HG02852 (cell line): ENCODE measurements around the gene GIT1.

Source experiments
- ATAC-seq: cut with Tn5 transposase; IDR thresholded peaks from one replicate; pipeline ENCODE4 v1.9.1; 2021; ENCODE audit warnings: mild to moderate bottlenecking, moderate library complexity; ENCODE audit not compliant: unreplicated experiment

The GIT1 gene

DNA sequence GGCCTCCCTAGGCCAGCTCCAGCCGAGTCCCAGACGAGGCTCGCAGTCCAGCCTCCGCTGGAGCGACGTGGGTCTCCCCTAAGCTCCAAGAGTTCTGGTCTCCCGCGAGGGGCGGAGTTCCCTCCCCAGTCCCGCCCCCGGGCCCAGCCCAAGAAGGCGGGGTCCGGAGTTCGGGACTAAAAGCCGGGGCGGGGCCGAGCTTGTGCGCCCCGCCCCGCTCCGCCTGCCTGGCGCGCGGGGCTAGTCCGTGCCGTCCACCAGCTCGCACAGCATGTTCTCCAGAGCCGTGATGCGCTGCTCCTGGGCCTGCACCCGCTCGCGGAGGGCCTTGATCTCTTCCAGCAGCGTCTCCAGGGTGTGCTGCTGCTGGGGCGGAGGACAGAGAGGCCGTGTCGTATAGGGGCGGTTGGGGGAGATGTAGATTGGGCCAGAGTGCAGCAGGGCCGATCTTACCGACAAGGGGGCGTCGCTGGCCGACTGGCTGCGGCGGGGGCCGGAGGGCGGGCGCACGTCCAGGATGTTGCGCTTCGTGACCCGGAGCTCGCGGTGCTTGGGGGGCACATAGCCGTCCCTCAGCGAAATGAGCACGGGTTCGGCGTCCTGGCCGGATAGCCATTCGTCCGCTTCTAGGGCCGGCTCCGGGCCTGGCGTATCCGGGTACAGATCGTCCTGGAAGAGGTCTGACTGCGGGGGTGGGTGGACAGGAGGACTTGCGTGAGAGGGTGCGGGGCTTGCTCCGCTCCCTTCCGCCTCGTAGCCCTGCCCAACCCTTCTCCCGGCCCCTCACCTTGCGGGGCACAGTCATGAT, 26.2 kb upstream of the GIT1 start:
- ATAC-seq = peak; percentile 55

DNA sequence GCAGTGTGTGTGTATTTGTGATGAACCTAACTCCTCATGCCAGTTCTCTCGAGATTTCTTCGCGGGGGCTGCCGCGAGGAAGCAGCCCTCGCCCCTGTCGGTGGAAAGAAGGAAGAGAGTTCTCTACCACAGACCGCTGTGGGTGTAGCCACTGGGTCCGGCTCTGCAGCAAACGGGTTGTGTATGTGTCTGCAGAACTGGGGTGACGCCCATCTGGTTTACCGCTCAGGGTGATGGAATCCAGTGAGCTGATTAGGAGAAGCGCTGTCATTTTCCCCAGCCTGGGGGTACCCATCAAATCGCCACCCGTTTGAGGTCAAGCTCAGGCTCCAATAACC, 25.6 kb upstream of the GIT1 start:
- ATAC-seq = no peak

DNA sequence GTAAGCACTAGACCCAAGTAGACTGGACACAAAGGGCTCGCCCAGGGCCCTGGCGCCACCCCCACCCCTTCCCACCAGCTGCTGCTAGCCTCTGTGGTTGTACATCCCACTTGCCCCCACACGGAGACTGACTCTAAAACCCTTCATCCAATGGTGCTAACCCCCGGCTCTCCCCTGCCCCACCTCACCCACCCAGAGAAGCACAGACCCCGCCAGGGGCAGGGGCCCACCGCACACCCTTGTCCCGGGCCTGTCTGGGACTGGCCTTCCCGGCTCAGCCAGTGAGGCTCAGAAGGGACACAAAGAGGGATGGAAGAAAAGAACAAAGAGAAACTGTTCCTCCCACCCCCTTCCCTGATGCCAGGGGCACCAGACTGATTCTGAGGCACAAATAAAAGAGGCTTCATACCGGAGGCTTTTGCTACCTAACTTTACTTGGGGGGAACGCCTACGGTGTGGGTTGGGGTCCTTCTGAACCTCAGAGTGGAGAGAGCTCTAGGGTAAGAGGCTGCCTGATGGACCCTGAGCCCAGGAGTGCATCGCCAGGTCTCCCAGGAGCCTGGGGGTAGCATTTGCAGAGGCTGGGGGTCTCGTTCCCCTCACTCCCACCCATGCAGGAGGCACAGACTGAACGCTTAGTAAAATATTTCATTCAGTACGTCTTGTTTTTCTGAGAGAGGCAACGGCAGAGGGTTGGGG, 25.1 kb upstream of the GIT1 start:
- ATAC-seq = no peak

DNA sequence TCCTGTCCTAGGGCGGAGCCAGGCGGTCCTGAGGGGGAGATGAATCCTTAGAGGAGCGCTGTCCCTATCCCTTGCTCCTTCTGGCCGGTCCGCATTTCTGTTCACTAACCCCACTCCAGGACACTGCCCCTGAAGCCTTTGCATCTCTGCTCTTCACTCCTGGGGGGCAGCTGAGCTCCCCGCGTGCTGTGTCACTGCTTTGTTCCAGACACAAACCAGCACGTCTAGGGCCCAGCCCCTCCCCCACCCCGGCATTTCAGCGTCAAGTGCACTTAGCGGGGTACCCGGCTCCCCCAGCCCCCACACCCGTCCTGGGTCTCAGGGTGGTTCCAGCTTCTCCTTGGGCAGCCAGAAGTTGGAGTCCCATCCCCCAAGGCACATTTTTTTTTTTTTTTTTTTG, 24.4 kb upstream of the GIT1 start:
- ATAC-seq = no peak

GRCh38 chr17:29613352-29613837, 23.9 kb upstream of the GIT1 start:
- ATAC-seq = no peak

DNA sequence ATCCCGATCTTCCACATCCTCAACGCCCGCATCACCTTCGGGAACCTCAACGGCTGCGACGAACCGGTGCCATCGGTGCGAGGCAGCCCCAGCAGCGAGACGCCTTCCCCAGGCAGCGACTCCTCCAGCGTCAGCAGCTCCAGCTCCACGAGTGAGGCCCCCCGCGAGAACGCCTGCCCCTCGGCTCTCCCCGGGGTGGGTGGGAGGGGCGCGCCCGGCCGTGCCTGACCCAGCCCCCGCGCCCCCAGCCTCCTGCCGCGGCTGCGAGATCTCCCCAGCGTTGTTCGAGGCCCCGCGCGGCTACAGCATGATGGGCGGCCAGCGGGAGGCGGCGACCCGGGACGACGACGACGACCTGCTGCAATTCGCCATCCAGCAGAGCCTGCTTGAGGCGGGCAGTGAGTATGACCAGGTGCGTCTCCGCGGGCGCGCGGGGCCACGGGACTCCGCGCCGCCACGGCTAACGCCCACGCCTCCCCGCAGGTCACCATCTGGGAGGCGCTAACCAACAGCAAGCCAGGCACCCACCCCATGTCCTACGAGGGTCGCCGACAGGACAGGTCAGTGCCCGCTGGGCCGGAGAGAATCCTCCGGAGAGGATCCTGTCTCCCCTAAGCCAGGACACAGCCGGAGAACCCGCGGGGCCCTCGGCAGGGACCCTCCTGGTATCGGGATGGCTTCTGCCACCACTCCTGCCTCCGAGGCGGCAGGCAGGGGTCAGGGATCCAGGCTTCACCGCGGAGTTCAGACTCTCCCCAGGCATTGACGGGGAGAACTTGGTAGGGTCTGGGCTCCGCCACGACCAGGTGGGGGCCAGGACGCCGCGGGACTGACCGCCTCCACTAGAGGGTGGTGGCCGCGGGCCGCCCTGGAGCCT, 23.2 kb upstream of the GIT1 start:
- ATAC-seq = no peak

- no peak for ATAC-seq
Measured at GRCh38 chr17:29612094-29612403, 22.6 kb upstream of the GIT1 start.

DNA sequence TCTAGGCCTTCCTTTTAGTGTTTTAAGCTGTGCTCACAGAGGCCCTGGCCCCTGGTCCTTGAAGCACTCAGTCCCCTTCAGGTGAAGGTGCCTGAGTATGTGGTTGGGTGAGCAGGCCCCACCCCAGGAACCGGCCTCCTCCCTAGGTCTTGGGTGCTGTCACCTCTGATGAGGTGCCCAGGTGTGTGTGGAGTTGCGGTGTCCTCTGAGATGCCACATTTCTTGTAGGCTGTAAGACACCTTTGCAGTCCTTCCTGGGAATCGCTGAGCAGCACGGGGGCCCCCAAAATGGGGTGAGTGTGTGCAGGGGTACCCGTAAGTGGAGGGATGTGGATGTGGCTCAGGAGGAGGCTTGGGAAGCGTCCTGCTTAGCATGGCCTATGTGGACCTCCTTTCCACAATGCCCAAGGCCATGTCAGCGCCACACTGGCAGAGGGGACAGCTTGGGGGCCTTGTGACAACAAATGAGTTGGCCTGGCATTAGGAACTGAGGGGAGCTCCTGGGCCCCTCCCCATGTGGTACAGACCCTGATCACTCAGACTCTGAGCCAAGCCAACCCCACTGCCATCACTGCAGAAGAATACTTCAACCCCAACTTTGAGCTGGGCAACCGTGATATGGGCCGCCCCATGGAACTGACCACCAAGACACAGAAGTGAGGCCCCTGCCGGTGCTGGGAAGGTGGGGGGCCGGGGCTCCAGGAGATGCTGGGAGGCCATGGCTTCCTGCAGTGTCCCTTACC, 22.1 kb upstream of the GIT1 start:
- ATAC-seq = no peak

GRCh38 chr17:29610395-29610794, 20.9 kb upstream of the GIT1 start:
- no peak for ATAC-seq

DNA sequence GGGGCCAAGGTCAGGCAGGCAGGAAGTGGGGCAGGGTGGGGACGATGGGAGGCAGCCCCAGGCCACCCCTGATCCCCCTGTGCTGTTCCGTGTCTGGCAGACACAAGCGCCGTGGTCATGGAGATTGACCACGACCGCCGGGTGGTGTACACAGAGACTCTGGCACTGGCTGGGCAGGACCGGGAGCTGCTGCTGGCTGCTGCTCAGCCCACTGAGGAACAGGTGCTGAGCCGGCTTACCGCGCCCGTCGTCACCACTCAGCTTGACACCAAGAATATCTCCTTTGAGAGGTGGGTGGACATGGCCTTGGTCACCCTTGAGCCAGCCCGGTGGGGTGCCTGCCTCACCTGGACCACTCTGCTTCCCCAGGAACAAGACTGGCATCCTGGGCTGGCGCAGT, 19.5 kb upstream of the GIT1 start:
- ATAC-seq = no peak

GRCh38 chr17:29607557-29608195, 18.2 kb upstream of the GIT1 start:
- ATAC-seq = no peak

DNA sequence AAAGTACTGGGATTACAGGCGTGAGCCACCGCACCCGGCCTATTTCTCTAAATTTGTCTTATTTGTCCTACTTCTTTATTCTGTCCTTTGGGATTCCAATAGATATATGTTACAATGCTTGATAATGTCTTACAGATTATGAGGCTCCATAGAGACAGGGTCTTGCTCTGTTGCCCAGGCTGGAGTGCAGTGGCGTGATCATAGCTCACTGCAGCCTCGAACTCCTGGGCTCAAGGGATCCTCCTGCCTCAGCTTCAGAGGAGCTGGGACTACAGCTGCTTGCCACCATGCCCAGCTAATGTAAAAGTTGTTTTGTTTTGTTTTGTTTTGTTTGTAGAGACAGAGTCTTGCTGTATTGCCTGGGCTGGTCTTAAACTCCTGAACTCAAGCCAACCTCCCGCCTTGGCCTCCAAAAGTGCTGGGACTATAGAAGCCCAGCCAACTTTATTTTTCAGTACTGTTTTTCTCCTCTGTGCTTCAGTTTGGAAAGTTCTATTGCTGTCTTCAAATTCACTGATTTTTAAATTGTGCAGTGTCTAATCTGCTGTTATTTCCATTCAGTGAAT, 13.7 kb upstream of the GIT1 start:
- ATAC-seq = no peak

- ATAC-seq = no peak
Measured at GRCh38 chr17:29597361-29598172, 8.1 kb upstream of the GIT1 start.

GRCh38 chr17:29596811-29597210, 7.4 kb upstream of the GIT1 start:
- ATAC-seq = no peak

DNA sequence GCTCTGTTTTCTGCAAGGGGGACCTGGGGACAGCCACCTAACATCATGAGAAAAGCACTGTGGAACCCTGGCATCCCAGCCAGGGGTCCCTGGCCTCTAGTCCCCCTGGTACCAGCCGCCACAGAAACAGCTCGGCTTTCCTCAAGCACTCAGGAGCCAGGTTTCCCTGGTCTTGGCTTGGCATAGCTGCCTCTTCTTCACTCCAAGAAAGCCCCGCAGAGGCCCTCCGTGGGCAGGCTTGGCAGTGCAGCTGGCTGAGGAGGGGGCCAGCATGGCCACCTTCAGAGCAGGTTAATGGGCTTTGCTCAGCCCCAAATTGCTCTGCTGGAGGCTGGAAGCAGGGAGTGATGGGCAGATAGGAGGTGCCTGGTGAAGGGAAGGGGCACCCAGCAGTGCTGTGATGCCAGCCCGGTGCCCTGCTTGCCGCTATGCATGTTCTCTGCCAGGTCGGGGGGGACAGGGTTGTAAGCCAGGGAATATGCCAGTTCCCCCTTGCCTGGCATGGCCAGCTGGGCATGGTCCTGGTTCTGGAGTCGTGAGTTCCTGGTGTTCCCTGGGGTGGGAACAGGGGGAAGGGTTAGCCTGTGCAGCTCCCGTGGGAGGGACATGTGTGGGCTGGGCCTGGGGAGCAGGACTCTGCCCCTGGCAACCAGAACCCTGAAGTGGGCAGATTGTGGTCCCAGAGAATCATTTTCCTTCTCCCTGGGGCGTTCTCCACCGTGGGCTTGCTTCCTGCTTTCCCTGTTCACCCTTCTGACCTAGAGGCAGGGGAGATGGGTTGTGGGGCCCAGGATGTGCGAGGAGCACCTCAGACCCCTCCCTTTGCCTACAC, 6.7 kb upstream of the GIT1 start:
- ATAC-seq = no peak

- no peak for ATAC-seq
Measured at GRCh38 chr17:29595107-29595942, 5.9 kb upstream of the GIT1 start.

DNA sequence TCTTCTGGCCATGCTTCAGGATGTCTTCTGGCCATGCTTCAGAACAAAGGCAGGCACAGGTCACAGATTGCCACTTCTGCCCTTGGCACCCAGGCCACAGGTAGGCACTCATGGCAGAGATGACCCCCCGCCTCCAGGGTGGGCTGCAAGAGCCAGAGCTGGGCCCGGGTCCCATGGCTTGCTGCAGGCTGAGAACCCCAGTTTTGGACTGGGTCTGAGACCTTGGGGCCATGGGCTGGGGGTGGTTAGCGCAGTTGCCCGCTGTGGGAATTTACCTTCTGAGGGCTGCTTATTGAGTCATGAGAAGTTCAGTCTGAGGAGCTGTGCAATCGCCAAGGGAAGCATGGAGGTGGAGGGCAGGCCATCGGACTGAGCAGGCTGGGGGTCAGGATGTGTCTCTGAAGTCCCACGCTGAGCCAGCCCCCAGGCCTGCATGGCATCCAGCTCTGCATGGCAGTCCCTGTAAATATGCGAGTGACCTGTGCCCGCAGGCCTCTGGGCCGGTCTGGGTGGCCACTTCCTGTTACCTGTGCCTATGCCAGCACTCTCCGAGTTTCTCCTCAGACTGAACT, 5.2 kb upstream of the GIT1 start:
- ATAC-seq = no peak
